ENCODE results near the gene EPHA6.

EPHA6 gene

DNA sequence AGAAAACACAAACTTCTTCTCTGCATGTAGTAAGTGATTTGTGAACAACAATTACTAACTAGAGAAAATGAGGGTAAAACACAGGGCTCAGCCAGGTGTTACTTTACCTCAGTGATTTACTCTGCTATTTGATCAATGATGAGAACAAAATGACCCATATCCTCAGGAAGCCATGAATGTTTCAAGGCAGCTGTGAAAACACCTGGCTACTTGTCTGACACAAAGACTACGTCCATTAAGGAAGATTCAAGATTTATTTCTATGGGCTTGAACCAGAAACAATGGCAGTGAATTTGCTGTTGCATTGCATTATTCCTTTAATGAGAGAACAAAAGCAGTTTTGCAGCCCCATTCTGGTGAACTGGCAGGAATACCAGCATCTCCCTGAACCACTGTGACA is 575.5 kb downstream of the EPHA6 start:
- TF ChIP-seq, protein P1, sequence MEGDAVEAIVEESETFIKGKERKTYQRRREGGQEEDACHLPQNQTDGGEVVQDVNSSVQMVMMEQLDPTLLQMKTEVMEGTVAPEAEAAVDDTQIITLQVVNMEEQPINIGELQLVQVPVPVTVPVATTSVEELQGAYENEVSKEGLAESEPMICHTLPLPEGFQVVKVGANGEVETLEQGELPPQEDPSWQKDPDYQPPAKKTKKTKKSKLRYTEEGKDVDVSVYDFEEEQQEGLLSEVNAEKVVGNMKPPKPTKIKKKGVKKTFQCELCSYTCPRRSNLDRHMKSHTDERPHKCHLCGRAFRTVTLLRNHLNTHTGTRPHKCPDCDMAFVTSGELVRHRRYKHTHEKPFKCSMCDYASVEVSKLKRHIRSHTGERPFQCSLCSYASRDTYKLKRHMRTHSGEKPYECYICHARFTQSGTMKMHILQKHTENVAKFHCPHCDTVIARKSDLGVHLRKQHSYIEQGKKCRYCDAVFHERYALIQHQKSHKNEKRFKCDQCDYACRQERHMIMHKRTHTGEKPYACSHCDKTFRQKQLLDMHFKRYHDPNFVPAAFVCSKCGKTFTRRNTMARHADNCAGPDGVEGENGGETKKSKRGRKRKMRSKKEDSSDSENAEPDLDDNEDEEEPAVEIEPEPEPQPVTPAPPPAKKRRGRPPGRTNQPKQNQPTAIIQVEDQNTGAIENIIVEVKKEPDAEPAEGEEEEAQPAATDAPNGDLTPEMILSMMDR (IDR thresholded peaks at IDR 0.05; ENCODE audit: low read depth, low read length), result no peak
- H3K4me3 ChIP-seq (ENCODE audit: low read depth, low read length), result no peak overlapping the region

DNA sequence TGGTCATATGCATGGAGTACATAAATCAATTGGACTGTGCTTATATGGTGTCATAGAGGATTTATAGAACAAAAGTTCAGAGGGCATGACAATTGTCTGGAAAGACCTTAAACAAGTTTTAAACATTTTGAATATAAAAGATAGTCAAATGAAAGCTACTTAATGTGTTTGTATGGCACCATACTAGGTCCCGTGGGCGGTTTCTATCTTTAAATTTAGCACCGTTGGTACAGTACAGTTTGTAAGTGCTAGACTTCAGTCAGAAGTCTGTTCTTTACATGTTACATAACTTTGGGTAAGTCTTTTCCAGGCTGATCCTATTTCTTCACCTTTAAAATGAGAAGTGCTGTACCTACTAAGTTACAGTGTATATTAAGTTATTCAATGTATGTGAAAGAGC is 576.8 kb downstream of the EPHA6 start:
- TF ChIP-seq, protein P1 (IDR thresholded peaks at IDR 0.05; ENCODE audit: low read depth, low read length), result no peak
- H3K4me3 ChIP-seq (ENCODE audit: low read depth, low read length), result no peak overlapping the region

DNA sequence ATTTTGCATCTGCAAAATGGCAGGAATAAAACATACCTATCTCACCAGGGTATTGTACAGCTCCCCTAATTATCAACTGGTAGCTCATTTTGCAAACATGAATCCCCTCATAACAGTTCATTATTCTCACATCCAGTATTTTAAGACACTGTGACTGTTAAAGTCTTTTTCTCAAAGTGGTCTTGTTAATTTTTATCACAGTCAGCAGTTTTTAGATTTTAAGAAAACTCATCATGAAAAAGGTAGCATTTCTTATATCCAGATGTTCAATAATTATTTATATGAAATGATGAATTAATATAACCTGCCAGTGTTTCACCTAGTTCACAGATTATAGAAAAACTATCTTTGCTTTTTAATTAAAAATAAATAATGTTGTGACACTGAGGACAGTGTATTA is 595.2 kb downstream of the EPHA6 start:
- H3K4me3 ChIP-seq (ENCODE audit: low read depth, low read length), result no peak overlapping the region
- TF ChIP-seq, protein P1 (IDR thresholded peaks at IDR 0.05; ENCODE audit: low read depth, low read length), result no peak

DNA sequence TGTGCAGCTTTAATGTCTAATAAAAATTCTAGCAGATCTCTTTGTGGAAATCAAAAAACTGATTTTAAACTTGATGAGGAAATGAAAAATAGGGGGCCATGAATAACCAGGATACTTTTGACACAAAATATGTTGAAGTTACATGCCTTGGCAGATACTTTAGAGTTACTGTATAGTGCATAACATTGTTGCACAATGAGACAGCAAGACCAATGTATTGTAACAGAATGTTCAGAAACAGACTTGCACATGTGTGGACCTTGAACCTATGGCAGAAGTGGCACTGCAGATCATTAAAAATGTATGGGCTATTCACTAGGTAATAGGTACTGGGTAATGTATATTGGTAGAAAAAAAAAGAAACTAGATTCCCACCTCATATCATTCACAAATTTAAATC is 607.2 kb downstream of the EPHA6 start:
- no peak overlapping the region for H3K4me3 ChIP-seq (ENCODE audit: low read depth, low read length)
- TF ChIP-seq, protein P1 (IDR thresholded peaks at IDR 0.05; ENCODE audit: low read depth, low read length), result no peak

DNA sequence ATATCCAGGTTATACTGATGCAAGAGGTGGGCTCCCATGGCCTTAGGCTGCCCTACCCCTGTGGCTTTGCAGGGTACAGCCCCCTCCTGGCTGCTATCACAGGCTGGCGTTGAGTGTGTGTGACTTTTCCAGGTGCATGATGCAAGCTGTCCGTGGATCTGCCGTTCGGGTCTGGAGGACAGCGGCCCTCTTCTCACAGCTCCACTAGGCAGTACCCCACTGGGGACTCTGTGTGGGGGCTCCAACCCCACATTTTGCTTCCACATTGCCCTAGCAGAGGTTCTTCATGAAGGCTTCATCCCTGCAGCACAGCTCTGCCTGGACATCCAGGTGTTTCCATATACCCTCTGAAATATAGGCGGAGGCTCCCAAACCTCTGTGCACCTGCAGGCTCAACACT is 610.6 kb downstream of the EPHA6 start:
- H3K4me3 ChIP-seq (ENCODE audit: low read depth, low read length), result no peak overlapping the region
- TF ChIP-seq, protein P1 (IDR thresholded peaks at IDR 0.05; ENCODE audit: low read depth, low read length), result no peak

DNA sequence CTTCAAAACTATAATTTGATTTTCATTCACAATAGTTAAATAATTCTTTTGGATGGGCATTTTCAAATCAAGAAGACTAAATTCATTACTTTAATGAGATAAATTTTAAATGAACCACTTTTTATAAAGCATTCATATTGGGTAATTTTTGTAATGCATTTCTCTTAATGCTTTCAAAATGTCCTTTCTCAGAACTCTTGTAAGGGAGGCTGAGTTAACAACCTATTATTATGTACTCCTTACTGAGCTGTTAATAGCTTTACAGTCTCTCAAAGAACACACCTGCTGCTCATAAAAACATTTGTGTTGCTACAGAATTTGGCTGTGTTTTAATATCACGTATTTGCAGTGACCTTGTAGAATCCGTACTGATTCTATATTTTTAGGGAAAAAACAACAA is 616.2 kb downstream of the EPHA6 start:
- no peak overlapping the region for H3K4me3 ChIP-seq (ENCODE audit: low read depth, low read length)
- TF ChIP-seq, protein P1 (IDR thresholded peaks at IDR 0.05; ENCODE audit: low read depth, low read length), result no peak

DNA sequence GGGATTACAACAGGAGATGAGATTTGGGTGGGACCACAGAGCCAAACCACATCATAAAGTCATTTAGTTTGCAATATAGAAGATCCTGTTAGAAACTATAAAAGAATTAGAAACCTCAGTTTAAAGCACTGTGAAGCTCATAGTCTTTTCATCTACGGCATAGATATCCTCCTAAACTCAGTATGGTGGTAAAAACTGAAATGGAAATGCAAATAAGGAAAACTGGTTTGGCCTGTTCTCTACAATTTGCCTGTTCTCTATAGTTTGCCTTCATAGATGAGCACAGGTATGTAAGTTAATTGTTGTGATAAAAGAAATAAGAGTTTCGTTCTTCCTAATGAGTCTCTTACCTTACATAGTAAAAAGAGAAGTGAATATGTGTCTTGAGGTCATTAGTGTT is 618.5 kb downstream of the EPHA6 start:
- TF ChIP-seq, protein P1 (IDR thresholded peaks at IDR 0.05; ENCODE audit: low read depth, low read length), result no peak
- H3K4me3 ChIP-seq (ENCODE audit: low read depth, low read length), result no peak overlapping the region
